HEK293 (cell line): ENCODE data around the gene CR1.
"Not testable (repeated sequence)": the region's sequence is repeated elsewhere in the genome, so short reads cannot be mapped to it uniquely, and the experiment has no call there.

Experiments used
- BCL11A ChIP-seq: fragments of 450-650 bp; formaldehyde crosslinking; IDR thresholded peaks from 2 replicates; pipeline ENCODE4 v1.5.1; 2016; ENCODE audit warnings: low read depth, missing biosample characterization, missing genetic modification characterization
- OSR2 ChIP-seq: fragments of 450-650 bp; formaldehyde crosslinking; IDR thresholded peaks from 2 replicates; pipeline ENCODE4 v1.5.1; 2016; ENCODE audit warnings: missing biosample characterization, missing genetic modification characterization
- SETDB1 ChIP-seq: IDR thresholded peaks from one replicate; pipeline ENCODE4 v1.6.1; 2017; ENCODE audit warnings: mild to moderate bottlenecking, low read length, moderate library complexity, mixed read lengths; ENCODE audit not compliant: insufficient read length
- YY1 ChIP-seq: fragments of 450-650 bp; formaldehyde crosslinking; IDR thresholded peaks from 2 replicates; pipeline ENCODE4 v1.5.1; 2018; ENCODE audit warnings: missing biosample characterization, missing genetic modification characterization
- ZBTB48 ChIP-seq: fragments of 450-650 bp; formaldehyde crosslinking; IDR thresholded peaks from 2 replicates; pipeline ENCODE4 v1.5.1; 2016; ENCODE audit warnings: missing biosample characterization, missing genetic modification characterization
- ZNF274 ChIP-seq, 2 experiments: fragments of 200-500 bp in 1 of 2; fragments of 450-650 bp in 1 of 2; sonication (Bioruptor generic) in 1 of 2; formaldehyde crosslinking in 1 of 2; IDR thresholded peaks; 2 replicates each; pipeline versions ENCODE4 v1.5.1 to v1.6.1; 2014 to 2016; ENCODE audit warnings: borderline replicate concordance in 1 of 2, inconsistent platforms in 1 of 2, low read length in 1 of 2, missing biosample characterization in 1 of 2, missing genetic modification characterization in 1 of 2
- ZNF549 ChIP-seq: fragments of 450-650 bp; IDR thresholded peaks from 2 replicates; pipeline ENCODE4 v1.5.1; 2018; ENCODE audit warnings: missing biosample characterization, missing genetic modification characterization, mild to moderate bottlenecking, inconsistent platforms, moderate library complexity
- TF ChIP-seq, protein P1 (sequence below): IDR thresholded peaks from 2 replicates; pipeline ENCODE4 v1.6.1; 2011; ENCODE audit warnings: mild to moderate bottlenecking, low read depth, low read length, borderline replicate concordance
- TF ChIP-seq, protein P2 (sequence below): fragments of 450-650 bp; formaldehyde crosslinking; IDR thresholded peaks from 2 replicates; pipeline ENCODE4 v1.5.1; 2016; ENCODE audit warnings: missing biosample characterization, missing genetic modification characterization
- TF ChIP-seq, protein P3 (sequence below): fragments of 450-650 bp; formaldehyde crosslinking; IDR thresholded peaks from 2 replicates; pipeline ENCODE4 v1.5.1; 2016; ENCODE audit warnings: missing biosample characterization, missing genetic modification characterization
- TF ChIP-seq, protein P4 (sequence below): fragments of 450-650 bp; formaldehyde crosslinking; IDR thresholded peaks from 2 replicates; pipeline ENCODE4 v1.5.1; 2016; ENCODE audit warnings: missing biosample characterization, missing genetic modification characterization, borderline replicate concordance
- TF ChIP-seq, protein P5 (sequence below): fragments of 450-650 bp; formaldehyde crosslinking; IDR thresholded peaks from 2 replicates; pipeline ENCODE4 v1.5.1; 2016; ENCODE audit warnings: missing biosample characterization, missing genetic modification characterization

DNA sequence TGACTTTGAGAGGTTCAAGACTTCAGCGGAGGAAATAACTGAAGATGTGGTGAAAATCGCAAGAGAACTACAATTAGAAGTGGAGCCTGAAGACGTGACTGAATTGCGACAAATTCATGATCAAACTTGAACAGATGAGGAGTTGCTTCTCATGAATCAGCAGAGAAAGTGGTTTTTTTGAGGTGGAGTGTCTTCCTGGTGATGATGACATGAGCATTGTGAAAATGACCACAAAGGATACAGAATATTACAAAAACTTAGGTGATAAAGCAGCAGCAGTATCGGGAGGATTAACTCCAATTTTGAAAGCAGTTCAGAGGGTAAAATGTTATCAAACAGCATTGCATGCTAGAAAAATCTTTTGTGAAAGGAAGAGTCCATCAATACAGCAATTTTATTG is 76.0 kb downstream of the CR1 start:
- not testable (repeated sequence) for TF ChIP-seq SETDB1; OSR2 (tag by site-specific recombination); YY1 (tag by site-specific recombination); ZNF274 (IDR thresholded peaks at IDR 0.05; ENCODE audit: low read length); ZNF274 (tag by site-specific recombination; IDR thresholded peaks at IDR 0.05; ENCODE audit: borderline replicate concordance); ZBTB48 (tag by site-specific recombination); BCL11A (tag by site-specific recombination); ZNF549
- TF ChIP-seq, protein P1, sequence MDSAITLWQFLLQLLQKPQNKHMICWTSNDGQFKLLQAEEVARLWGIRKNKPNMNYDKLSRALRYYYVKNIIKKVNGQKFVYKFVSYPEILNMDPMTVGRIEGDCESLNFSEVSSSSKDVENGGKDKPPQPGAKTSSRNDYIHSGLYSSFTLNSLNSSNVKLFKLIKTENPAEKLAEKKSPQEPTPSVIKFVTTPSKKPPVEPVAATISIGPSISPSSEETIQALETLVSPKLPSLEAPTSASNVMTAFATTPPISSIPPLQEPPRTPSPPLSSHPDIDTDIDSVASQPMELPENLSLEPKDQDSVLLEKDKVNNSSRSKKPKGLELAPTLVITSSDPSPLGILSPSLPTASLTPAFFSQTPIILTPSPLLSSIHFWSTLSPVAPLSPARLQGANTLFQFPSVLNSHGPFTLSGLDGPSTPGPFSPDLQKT: not testable (repeated sequence)
- TF ChIP-seq, protein P2, sequence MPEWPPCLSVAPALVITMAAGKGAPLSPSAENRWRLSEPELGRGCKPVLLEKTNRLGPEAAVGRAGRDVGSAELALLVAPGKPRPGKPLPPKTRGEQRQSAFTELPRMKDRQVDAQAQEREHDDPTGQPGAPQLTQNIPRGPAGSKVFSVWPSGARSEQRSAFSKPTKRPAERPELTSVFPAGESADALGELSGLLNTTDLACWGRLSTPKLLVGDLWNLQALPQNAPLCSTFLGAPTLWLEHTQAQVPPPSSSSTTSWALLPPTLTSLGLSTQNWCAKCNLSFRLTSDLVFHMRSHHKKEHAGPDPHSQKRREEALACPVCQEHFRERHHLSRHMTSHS (tag by site-specific recombination): not testable (repeated sequence)
- TF ChIP-seq, protein P3, sequence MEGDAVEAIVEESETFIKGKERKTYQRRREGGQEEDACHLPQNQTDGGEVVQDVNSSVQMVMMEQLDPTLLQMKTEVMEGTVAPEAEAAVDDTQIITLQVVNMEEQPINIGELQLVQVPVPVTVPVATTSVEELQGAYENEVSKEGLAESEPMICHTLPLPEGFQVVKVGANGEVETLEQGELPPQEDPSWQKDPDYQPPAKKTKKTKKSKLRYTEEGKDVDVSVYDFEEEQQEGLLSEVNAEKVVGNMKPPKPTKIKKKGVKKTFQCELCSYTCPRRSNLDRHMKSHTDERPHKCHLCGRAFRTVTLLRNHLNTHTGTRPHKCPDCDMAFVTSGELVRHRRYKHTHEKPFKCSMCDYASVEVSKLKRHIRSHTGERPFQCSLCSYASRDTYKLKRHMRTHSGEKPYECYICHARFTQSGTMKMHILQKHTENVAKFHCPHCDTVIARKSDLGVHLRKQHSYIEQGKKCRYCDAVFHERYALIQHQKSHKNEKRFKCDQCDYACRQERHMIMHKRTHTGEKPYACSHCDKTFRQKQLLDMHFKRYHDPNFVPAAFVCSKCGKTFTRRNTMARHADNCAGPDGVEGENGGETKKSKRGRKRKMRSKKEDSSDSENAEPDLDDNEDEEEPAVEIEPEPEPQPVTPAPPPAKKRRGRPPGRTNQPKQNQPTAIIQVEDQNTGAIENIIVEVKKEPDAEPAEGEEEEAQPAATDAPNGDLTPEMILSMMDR (tag by site-specific recombination): not testable (repeated sequence)
- TF ChIP-seq, protein P4, sequence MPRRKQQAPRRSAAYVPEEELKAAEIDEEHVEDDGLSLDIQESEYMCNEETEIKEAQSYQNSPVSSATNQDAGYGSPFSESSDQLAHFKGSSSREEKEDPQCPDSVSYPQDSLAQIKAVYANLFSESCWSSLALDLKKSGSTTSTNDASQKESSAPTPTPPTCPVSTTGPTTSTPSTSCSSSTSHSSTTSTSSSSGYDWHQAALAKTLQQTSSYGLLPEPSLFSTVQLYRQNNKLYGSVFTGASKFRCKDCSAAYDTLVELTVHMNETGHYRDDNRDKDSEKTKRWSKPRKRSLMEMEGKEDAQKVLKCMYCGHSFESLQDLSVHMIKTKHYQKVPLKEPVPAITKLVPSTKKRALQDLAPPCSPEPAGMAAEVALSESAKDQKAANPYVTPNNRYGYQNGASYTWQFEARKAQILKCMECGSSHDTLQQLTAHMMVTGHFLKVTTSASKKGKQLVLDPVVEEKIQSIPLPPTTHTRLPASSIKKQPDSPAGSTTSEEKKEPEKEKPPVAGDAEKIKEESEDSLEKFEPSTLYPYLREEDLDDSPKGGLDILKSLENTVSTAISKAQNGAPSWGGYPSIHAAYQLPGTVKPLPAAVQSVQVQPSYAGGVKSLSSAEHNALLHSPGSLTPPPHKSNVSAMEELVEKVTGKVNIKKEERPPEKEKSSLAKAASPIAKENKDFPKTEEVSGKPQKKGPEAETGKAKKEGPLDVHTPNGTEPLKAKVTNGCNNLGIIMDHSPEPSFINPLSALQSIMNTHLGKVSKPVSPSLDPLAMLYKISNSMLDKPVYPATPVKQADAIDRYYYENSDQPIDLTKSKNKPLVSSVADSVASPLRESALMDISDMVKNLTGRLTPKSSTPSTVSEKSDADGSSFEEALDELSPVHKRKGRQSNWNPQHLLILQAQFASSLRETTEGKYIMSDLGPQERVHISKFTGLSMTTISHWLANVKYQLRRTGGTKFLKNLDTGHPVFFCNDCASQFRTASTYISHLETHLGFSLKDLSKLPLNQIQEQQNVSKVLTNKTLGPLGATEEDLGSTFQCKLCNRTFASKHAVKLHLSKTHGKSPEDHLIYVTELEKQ (tag by site-specific recombination): not testable (repeated sequence)
- TF ChIP-seq, protein P5, sequence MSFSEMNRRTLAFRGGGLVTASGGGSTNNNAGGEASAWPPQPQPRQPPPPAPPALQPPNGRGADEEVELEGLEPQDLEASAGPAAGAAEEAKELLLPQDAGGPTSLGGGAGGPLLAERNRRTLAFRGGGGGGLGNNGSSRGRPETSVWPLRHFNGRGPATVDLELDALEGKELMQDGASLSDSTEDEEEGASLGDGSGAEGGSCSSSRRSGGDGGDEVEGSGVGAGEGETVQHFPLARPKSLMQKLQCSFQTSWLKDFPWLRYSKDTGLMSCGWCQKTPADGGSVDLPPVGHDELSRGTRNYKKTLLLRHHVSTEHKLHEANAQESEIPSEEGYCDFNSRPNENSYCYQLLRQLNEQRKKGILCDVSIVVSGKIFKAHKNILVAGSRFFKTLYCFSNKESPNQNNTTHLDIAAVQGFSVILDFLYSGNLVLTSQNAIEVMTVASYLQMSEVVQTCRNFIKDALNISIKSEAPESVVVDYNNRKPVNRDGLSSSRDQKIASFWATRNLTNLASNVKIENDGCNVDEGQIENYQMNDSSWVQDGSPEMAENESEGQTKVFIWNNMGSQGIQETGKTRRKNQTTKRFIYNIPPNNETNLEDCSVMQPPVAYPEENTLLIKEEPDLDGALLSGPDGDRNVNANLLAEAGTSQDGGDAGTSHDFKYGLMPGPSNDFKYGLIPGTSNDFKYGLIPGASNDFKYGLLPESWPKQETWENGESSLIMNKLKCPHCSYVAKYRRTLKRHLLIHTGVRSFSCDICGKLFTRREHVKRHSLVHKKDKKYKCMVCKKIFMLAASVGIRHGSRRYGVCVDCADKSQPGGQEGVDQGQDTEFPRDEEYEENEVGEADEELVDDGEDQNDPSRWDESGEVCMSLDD (tag by site-specific recombination): not testable (repeated sequence)
